SK-N-SH (cell line): ENCODE data around the gene ETAA1. TPM values are rescaled to one million over a fixed set of nuclear protein-coding genes. Genes with fewer than 3 reads are reported as not detected.
A peak's percentile ranks its signal among the peaks of the same experiment; 100 is the strongest.

Source experiments
- CTCF ChIA-PET: fragments of 300-600, 350-600 bp; formaldehyde crosslinking; extraction: SDS; loops from one replicate; lab custom pipeline; 2021; lab: Yijun Ruan, JAX
- POLR2A ChIA-PET: fragments of 350-600 bp; sonication (Branson Sonifier 250); formaldehyde crosslinking; extraction: SDS; loops from one replicate; lab custom pipeline; 2020; ENCODE audit warnings: antibody characterized with exemption, inconsistent platforms; lab: Yijun Ruan, JAX
- DNase-seq: peaks from one replicate; pipeline ENCODE4 v3.0.0; 2012
- H2AFZ ChIP-seq: fragments of 200-600 bp; sonication (generic); 2 replicates; pipeline ENCODE4 v1.8.1; 2016; ENCODE audit warnings: antibody characterized with exemption, mild to moderate bottlenecking, low read depth
- H3F3A ChIP-seq: fragments of 200-600 bp; sonication (generic); replicated peaks from 2 replicates; pipeline ENCODE3; 2016; ENCODE audit warnings: antibody characterized with exemption, mild to moderate bottlenecking; ENCODE audit not compliant: insufficient read depth
- H3K27ac ChIP-seq, 2 experiments: fragments of 200-500 bp in 1 of 2; fragments of 200-600 bp in 1 of 2; sonication (Bioruptor generic) in 1 of 2; sonication (generic), shearing (Covaris generic) in 1 of 2; 2 replicates each; pipeline versions ENCODE4 v1.5.1 to v1.6.1; 2014 to 2016; ENCODE audit warnings: low read depth in 2 of 2, inconsistent platforms in 1 of 2, low read length in 1 of 2, mild to moderate bottlenecking in 1 of 2, mixed read lengths in 1 of 2
- H3K27me3 ChIP-seq: fragments of 200-600 bp; sonication (generic), shearing (Covaris generic); 2 replicates; pipeline ENCODE4 v1.6.1; 2016; ENCODE audit warnings: mixed run types; ENCODE audit not compliant: insufficient read depth
- H3K36me3 ChIP-seq, 2 experiments: fragments of 200-500 bp in 1 of 2; fragments of 200-600 bp in 1 of 2; sonication (Bioruptor generic) in 1 of 2; sonication (generic) in 1 of 2; replicated peaks in 1 of 2; 2 replicates each; pipeline versions ENCODE3 to v1.5.1; 2014 to 2016; ENCODE audit warnings: low read length in 1 of 2, mild to moderate bottlenecking in 1 of 2; ENCODE audit not compliant: insufficient read depth in 2 of 2, control insufficient read depth in 1 of 2
- H3K4me1 ChIP-seq, 2 experiments: fragments of 200-500 bp in 1 of 2; fragments of 200-600 bp in 1 of 2; sonication (Bioruptor generic) in 1 of 2; sonication (generic), shearing (Covaris generic) in 1 of 2; 2 replicates each; pipeline versions ENCODE4 v1.5.1 to v1.6.1; 2014 to 2016; ENCODE audit warnings: low read depth in 1 of 2, low read length in 1 of 2, mixed run types in 1 of 2; ENCODE audit not compliant: insufficient read depth in 2 of 2, control insufficient read depth in 1 of 2
- H3K4me2 ChIP-seq: fragments of 200-600 bp; sonication (generic), shearing (Covaris generic); 2 replicates; pipeline ENCODE4 v1.6.1; 2017; ENCODE audit warnings: mixed run types
- H3K4me3 ChIP-seq, 2 experiments: fragments of 200-500 bp in 1 of 2; fragments of 200-600 bp in 1 of 2; sonication (Bioruptor generic) in 1 of 2; sonication (generic), shearing (Covaris generic) in 1 of 2; 2 replicates each; pipeline versions ENCODE4 v1.5.1 to v1.8.1; 2014 to 2016; ENCODE audit warnings: low read depth in 2 of 2, inconsistent platforms in 1 of 2, low read length in 1 of 2, mild to moderate bottlenecking in 1 of 2, mixed read lengths in 1 of 2, moderate library complexity in 1 of 2
- H3K79me2 ChIP-seq: fragments of 200-600 bp; sonication (generic); 2 replicates; pipeline ENCODE4 v1.8.1; 2017; ENCODE audit warnings: mild to moderate bottlenecking; ENCODE audit not compliant: insufficient read depth
- H3K9ac ChIP-seq: fragments of 200-600 bp; sonication (generic); 2 replicates; pipeline ENCODE4 v1.6.1; 2017; ENCODE audit warnings: mixed run types
- H3K9me2 ChIP-seq: fragments of 200-600 bp; sonication (generic); 2 replicates; pipeline ENCODE4 v1.6.1; 2017; ENCODE audit warnings: mixed run types
- H3K9me3 ChIP-seq: fragments of 200-600 bp; sonication (generic); 2 replicates; pipeline ENCODE4 v1.6.1; 2017; ENCODE audit warnings: mixed run types, mild to moderate bottlenecking, moderate library complexity
- H4K20me1 ChIP-seq: fragments of 200-600 bp; sonication (generic); 2 replicates; pipeline ENCODE4 v1.6.1; 2017; ENCODE audit warnings: mild to moderate bottlenecking, mixed run types; ENCODE audit not compliant: insufficient read depth
- CHD2 ChIP-seq: fragments of 150-350 bp; IDR thresholded peaks from 2 replicates; pipeline ENCODE4 v1.6.1; 2018; ENCODE audit warnings: low read length; ENCODE audit not compliant: partially characterized antibody
- ELF1 ChIP-seq: IDR thresholded peaks from 2 replicates; pipeline ENCODE4 v1.4.0; 2012
- EP300 ChIP-seq, 2 experiments: IDR thresholded peaks; 2 replicates each; pipeline versions ENCODE4 v1.4.0 to v1.6.1; 2012; ENCODE audit warnings: borderline replicate concordance in 1 of 2, low read depth in 1 of 2, low read length in 1 of 2
- GABPA ChIP-seq: IDR thresholded peaks from 2 replicates; pipeline ENCODE4 v1.4.0; 2012; ENCODE audit warnings: low read depth, mild to moderate bottlenecking
- MEF2A ChIP-seq: IDR thresholded peaks from 2 replicates; pipeline ENCODE4 v1.4.0; 2012; ENCODE audit warnings: low read depth, borderline replicate concordance
- NFIC ChIP-seq: IDR thresholded peaks from 2 replicates; pipeline ENCODE4 v1.4.0; 2012; ENCODE audit warnings: borderline replicate concordance
- NRF1 ChIP-seq: IDR thresholded peaks from 2 replicates; pipeline ENCODE4 v1.6.1; 2012; ENCODE audit warnings: low read depth, mild to moderate bottlenecking, low read length
- RFX5 ChIP-seq: IDR thresholded peaks from 2 replicates; pipeline ENCODE4 v1.6.1; 2012; ENCODE audit warnings: mild to moderate bottlenecking, improper control_type of control experiment, low read length
- TEAD4 ChIP-seq: IDR thresholded peaks from 2 replicates; pipeline ENCODE4 v1.4.0; 2012; ENCODE audit warnings: mild to moderate bottlenecking, borderline replicate concordance; ENCODE audit not compliant: insufficient read depth
- WGBS: methylation state at CpG from one replicate; pipeline ENCODE4 v1.1.6; 2017; ENCODE audit warnings: low lambda C conversion rate; 5-methylcytosine and 5-hydroxymethylcytosine counted together
- polyA plus RNA-seq, 3 experiments: library from polyadenylated mRNA; depleted of rRNA; stranded (reverse); fragments of >200 nt; gene quantifications; 2 replicates each; pipeline ENCODE4 v1.2.3, GENCODE V29; 2012
- TF ChIP-seq, protein P1 (sequence below): IDR thresholded peaks from 2 replicates; pipeline ENCODE4 v1.4.0; 2012; ENCODE audit warnings: low read depth

Gene ETAA1
- polyA plus RNA-seq, 1 of the 3 experiments (the other 2 are of a cell fraction), result 6.8 TPM

DNA sequence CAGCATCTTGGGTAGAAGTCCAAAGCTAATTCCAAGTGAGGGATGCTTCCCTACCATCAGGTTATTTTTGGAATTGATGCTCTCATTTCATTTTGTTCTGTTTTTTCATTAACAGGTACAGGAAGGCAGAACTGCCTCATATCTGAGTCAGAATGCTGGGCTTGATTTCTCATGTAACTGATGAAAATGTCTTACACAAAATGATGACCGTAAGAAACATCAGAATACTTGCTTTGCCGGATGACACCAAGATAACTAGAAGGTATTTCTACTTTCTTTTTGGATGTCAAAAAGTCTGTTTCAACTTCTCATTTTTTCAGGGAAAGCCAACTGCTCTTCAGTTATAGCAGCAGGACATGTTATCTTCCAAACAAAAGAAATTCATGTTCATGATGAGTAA, 62.6 kb downstream of the ETAA1 start:
- Histone ChIP-seq H3K4me3 (no peak overlapping the region), H3K9me2 (no peaks in the 10 kb centered on the region), H3K9ac (no peak overlapping the region), H3K4me1 (peaks cover 4 to 8% of the 10 kb centered on the region in 2 experiments; a peak in 2 of 4 replicates), H3F3A (no peaks in the 10 kb centered on the region), H2AFZ (peak overlapping the region; percentile 69; the same call in 1 of the 2 replicates), H3K27me3 (no peaks in the 10 kb centered on the region), H4K20me1 (no peaks in the 10 kb centered on the region), H3K9me3 (no peaks in the 10 kb centered on the region), H3K4me2 (no peak overlapping the region), H3K79me2 (no peaks in the 10 kb centered on the region), H3K27ac (peak overlapping the region in 1 of 2 experiments; percentile 27; a peak in 2 of 4 replicates), H3K36me3 (no peaks in the 10 kb centered on the region)
- ChIA-PET POLR2A (no interaction called here), CTCF (interaction anchor here (0.6 kb wide), 1 partner anchor 11 kb away, joined by 3 read pairs; no protein-coding TSS in a partner anchor)
- TF ChIP-seq CHD2, result no peak
- TF ChIP-seq GABPA, result no peak
- TF ChIP-seq, protein P1, sequence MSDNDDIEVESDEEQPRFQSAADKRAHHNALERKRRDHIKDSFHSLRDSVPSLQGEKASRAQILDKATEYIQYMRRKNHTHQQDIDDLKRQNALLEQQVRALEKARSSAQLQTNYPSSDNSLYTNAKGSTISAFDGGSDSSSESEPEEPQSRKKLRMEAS, result no peak
- TF ChIP-seq MEF2A, result no peak
- no peak for TF ChIP-seq EP300 (IDR thresholded peaks at IDR 0.05; ENCODE audit: borderline replicate concordance in 1 of 2, low read depth in 1 of 2, low read length in 1 of 2)
- TF ChIP-seq NRF1, result no peak
- TF ChIP-seq RFX5, result no peak
- no peak for TF ChIP-seq NFIC
- no peak for TF ChIP-seq ELF1
- TF ChIP-seq TEAD4, result no peak
- 87% methylated on average over 2 of the region's 2 CpGs for WGBS
- no peak for DNase-seq
